ENCODE results near the gene TNC.

- TF ChIP-seq SUZ12 (IDR thresholded peaks at IDR 0.05) (no peak), PKNOX1 (IDR thresholded peaks at IDR 0.05) (no peak), NFRKB (IDR thresholded peaks at IDR 0.05) (no peak), ELF4 (IDR thresholded peaks at IDR 0.05) (no peak), ARNT (IDR thresholded peaks at IDR 0.05) (no peak), FOXM1 (IDR thresholded peaks at IDR 0.05; ENCODE audit: borderline replicate concordance) (no peak), BHLHE40 (IDR thresholded peaks at IDR 0.05; ENCODE audit: borderline replicate concordance) (no peak)
Observed at GRCh38 chr9:115111874-115112273, 6.1 kb downstream of the TNC start.

All from HEK293T (cell line).